Measurements from ENCODE around the gene C1QTNF7.

Gene C1QTNF7

GRCh38 chr4:15427701-15428100 lies at the start of gene C1QTNF7:
Gene C1QTNF7, plus strand, starts transcription at chr4:15428033. Its CDS starts 7,711 bp downstream, at chr4:15435744.
- DNase-seq (ENCODE audit: low read depth, low spot score), result no peak

- DNase-seq (ENCODE audit: low read depth, low spot score), result no peak
Observed at GRCh38 chr4:15378062-15378461, 49.8 kb upstream of the C1QTNF7 start.

- no peak for DNase-seq (ENCODE audit: low read depth, low spot score)
Observed at GRCh38 chr4:15378493-15378892, 49.3 kb upstream of the C1QTNF7 start.

GRCh38 chr4:15381806-15382338 lies 46.0 kb upstream of the C1QTNF7 start:
- DNase-seq (ENCODE audit: low read depth, low spot score), result no peak

GRCh38 chr4:15382669-15383273 lies 45.1 kb upstream of the C1QTNF7 start:
- DNase-seq (ENCODE audit: low read depth, low spot score), result no peak

GRCh38 chr4:15385515-15385914 lies 42.3 kb upstream of the C1QTNF7 start:
- DNase-seq (ENCODE audit: low read depth, low spot score), result no peak

- no peak for DNase-seq (ENCODE audit: low read depth, low spot score)
Observed at GRCh38 chr4:15385928-15386327, 41.9 kb upstream of the C1QTNF7 start.

GRCh38 chr4:15390494-15390893 lies 37.3 kb upstream of the C1QTNF7 start:
- DNase-seq (ENCODE audit: low read depth, low spot score), result no peak

- no peak for DNase-seq (ENCODE audit: low read depth, low spot score)
Observed at GRCh38 chr4:15392053-15392805, 35.6 kb upstream of the C1QTNF7 start.

- DNase-seq (ENCODE audit: low read depth, low spot score), result no peak
Observed at GRCh38 chr4:15395311-15395710, 32.5 kb upstream of the C1QTNF7 start.

GRCh38 chr4:15396157-15396800 lies 31.6 kb upstream of the C1QTNF7 start:
- peak; percentile 80 for DNase-seq (ENCODE audit: low read depth, low spot score)

- DNase-seq (ENCODE audit: low read depth, low spot score), result no peak
Observed at GRCh38 chr4:15398001-15398400, 29.8 kb upstream of the C1QTNF7 start.

GRCh38 chr4:15398732-15399131 lies 29.1 kb upstream of the C1QTNF7 start:
- DNase-seq (ENCODE audit: low read depth, low spot score), result no peak

- DNase-seq (ENCODE audit: low read depth, low spot score), result no peak
Observed at GRCh38 chr4:15400226-15400625, 27.6 kb upstream of the C1QTNF7 start.

GRCh38 chr4:15400981-15401671 lies 26.7 kb upstream of the C1QTNF7 start:
- DNase-seq (ENCODE audit: low read depth, low spot score), result peak; percentile 88

- DNase-seq (ENCODE audit: low read depth, low spot score), result no peak
Observed at GRCh38 chr4:15402146-15402545, 25.7 kb upstream of the C1QTNF7 start.

- no peak for DNase-seq (ENCODE audit: low read depth, low spot score)
Observed at GRCh38 chr4:15402974-15403373, 24.9 kb upstream of the C1QTNF7 start.

- no peak for DNase-seq (ENCODE audit: low read depth, low spot score)
Observed at GRCh38 chr4:15405018-15405417, 22.8 kb upstream of the C1QTNF7 start.

GRCh38 chr4:15410750-15411149 lies 17.1 kb upstream of the C1QTNF7 start:
- no peak for DNase-seq (ENCODE audit: low read depth, low spot score)

- DNase-seq (ENCODE audit: low read depth, low spot score), result no peak
Observed at GRCh38 chr4:15412461-15412860, 15.4 kb upstream of the C1QTNF7 start.

GRCh38 chr4:15413010-15413622 lies 14.7 kb upstream of the C1QTNF7 start:
- no peak for DNase-seq (ENCODE audit: low read depth, low spot score)

- DNase-seq (ENCODE audit: low read depth, low spot score), result no peak
Observed at GRCh38 chr4:15413623-15414019, 14.2 kb upstream of the C1QTNF7 start.
